HL-60 (cell line): Measurements from ENCODE around the gene SHISA8.

Experiments
- CTCF ChIP-seq: IDR thresholded peaks from one replicate; pipeline ENCODE4 v1.5.1; 2011; ENCODE audit warnings: low read length, control low read depth, inconsistent platforms; ENCODE audit not compliant: insufficient read depth
- POLR2AphosphoS5 ChIP-seq: IDR thresholded peaks from 2 replicates; pipeline ENCODE4 v1.6.1; 2012; ENCODE audit warnings: low read depth

- no peak; the same call in 1 of the 2 replicates for TF ChIP-seq POLR2AphosphoS5
- no peak for TF ChIP-seq CTCF
Measured at GRCh38 chr22:41905411-41906202, 9.3 kb downstream of the SHISA8 start.
